GM18868 (cell line): ENCODE results near the gene CYB5RL.
"Not testable (repeated sequence)": the region's sequence is repeated elsewhere in the genome, so short reads cannot be mapped to it uniquely, and the experiment has no call there.

ENCODE experiments used
- ATAC-seq: cut with Tn5 transposase; IDR thresholded peaks from one replicate; pipeline ENCODE4 v1.9.1; 2021; ENCODE audit warnings: mild to moderate bottlenecking, moderate library complexity; ENCODE audit not compliant: unreplicated experiment

Gene CYB5RL

DNA sequence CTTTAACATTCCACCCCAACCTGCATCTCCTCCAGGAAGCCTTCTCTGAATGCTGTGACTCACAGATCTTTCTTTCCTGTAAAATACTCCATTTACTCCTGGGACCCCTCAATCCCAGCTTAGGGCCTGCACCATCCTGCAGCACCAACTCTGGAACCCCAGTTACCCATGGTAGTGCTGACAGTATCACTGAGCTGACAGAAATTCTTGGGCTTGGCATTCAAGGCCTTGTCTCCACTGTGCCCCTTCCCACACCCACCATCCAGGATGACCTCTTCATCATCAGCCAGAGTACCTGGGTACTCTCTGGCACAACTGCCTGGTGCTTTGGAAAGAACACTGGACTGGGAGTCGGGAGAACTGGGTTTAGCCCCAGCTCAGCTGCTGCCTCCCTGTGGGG, 8.3 kb downstream of the CYB5RL start:
- no peak for ATAC-seq

DNA sequence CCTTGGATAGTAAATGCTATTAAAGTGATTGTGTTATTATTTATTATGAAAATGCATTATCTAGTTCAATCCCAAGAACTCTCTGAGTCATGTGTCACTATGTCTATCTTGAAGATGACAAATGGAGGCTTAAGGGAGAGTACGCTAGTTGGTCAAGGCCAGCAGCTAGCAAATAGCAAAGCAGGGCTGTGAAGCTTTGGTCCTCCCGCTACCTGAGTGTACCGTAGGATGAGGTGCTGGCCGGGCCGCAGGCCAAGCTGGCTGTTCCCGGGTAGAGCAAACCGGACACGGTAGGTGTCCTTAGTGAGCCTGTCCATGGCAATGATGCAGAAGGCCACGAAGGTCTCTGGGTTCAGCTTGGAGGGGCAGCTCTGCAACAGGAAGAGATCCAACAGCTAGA, 9.3 kb downstream of the CYB5RL start:
- no peak for ATAC-seq

DNA sequence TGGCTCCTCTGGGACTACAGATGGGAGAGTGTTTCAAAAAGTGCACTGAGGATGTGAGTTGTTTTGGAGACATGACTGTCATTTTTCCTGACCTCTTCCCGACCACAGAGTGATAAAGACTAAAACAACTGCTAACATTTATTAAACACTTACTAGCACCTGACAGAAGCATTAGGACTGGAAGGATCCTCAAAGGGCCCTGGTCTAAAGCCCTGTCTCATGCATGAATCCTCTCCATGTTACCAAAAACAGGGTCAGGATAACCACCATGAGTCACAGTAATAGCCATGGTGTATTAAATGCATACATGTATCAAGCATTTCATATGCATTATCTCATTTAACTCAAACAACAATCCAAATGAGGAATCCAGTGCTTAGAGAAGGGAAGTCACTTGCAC, 11.5 kb downstream of the CYB5RL start:
- ATAC-seq: no peak

DNA sequence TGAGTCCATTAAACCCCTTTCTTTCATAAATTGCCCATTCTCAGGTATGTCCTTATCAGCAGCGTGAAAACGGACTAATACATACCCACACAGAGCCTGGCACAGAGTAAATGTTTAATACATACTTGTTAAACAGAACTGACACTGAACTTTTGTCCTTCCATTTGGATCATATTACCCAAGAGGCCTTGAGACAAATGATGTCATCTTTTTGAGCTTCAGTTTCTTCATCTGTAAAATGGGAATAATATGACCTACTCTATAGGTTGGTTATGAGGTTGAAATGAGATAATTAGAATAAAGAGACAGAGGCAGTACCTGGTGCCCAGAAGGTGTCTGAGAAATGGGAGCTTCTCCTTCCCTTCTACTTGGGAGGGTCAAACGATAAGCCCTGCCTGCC, 13.8 kb downstream of the CYB5RL start:
- no peak for ATAC-seq

DNA sequence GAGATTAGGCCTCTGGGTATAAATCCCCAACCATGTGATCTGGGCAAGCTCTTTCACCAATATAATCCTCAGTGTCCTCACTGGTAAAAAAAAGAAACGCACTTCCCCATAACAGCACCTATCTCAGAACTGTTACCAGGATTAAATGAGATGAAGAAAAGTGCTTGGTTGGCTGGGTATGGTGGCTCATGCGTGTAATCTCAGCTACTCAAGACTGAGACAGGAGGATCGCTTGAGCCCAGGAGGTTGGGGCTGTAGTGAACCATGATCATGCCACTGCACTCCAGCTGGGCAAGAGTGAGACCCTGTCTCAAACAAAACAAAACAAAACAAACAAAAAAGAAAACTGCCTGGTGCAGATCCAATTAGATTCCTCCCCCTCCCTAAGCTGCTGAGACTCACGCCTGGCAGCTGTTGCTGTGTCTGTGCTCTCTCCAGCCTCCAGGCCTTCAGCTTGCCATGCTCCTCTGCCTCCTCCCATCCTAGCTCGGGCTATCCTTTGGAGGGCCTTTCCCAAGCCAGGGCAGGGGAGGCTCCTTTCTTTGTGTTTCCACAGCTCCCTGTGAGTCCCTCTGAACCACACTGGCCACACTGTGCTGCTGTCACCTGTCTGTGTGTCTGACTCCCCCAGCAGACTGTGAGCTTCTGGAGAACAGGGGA, 19.0 kb downstream of the CYB5RL start:
- ATAC-seq: no peak

DNA sequence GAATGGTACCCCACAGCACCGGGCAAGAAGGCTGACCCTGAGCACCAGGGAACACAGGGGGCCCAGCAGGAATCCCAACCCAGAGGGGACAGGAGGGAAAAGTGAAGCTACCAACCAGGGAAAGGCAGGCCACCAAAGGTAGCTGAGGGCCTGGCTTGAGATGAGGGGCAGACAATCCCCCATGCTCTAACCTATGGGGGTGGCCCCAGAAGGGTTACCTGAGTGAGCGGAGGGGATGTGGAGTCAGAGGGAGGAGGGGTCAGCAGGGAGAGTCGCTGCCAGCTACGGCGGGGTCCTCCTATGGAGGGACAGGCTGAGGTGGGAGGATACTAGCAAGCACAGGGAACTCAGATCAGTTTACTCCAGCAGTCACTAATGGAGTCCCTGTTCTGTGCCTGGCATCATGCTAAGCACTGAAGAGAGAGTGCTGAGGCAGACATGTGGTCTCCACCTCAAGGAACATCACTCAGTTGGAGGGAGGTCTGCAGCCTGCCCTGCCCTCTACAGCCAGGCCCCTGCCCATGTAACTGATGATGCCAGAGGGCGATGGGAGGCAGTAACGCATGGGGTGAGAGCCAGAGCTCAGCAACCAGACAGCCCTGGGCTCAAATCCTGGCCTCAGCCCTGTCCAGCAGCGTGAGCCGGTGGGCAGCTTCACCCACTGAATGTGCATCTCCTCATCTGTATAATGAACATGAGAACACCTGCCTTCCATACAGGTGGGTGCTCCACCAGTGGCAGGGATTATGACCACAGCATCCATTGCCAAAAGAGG, 21.3 kb downstream of the CYB5RL start:
- no peak for ATAC-seq

DNA sequence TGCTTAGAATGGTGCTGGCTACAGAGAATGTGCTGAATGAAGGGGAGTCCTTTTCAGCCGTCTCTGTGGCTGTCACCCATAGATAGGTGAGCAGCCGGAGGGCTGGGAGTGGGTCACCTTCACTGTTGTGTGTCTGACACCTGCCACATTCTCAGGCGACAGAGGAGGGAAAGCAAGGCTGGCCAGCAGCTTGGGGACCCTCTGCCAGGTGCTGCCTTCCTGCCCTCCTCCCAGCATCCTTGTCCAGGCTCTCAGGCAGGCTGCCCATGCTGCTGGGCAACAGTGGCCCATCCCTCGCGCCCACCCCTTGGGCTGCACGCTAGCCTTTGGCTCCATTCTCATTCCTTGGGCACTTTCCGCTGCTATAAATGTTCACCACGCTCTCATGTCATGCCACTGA, 22.1 kb downstream of the CYB5RL start:
- ATAC-seq: no peak

DNA sequence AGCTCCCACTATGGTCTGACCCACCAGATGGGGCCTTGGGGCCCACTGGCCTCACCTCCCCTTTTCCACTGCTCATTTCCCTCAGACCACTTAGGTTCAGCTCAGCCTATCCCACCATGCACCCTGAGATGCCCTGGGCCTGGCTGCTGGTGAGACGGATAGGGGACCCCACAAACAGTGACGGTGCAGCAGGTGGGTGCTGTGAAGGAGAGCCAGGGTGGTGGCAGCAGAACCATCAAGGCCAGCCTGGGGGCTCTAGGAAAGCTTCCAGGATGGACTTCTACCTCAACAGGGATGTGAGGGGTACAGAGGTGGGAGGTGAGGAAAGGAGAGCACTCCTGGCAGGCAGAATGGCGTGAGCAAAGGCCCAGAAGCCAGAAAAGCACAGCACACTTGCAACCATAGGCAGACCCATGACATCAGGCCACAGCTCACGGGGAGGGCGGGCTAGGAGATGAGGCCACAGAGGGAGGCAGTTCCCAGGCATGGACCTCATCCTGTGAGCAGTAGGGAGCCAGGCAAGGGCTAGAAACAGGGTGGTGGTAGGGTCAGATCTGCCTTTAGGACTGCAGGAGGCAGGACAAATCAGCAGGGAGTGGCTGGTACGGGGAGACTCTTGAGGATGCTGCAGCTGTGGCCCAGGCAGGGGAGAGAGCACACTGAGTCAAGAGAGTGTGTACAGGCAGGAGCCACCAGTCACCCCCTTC, 23.1 kb downstream of the CYB5RL start:
- ATAC-seq: no peak

DNA sequence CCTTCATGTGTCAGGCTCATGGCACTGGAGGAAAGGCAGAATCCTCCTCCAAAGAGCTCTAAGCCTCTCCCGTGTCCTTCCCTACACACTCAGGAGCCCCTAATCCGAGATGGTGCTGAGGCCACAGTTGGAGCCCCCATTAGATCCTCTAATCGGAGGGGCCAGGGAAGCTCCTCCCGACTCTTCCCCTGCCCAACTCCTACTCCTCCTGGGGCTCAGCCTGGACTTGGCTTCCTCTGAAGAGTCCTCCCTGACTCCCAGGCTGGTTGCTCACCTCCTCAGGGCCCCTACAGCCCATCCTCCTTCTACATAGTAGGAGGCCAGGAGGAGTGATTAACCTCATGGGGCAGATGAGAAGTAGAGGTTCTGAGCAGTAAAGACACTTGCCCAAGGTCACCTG, 25.7 kb downstream of the CYB5RL start:
- no peak for ATAC-seq

DNA sequence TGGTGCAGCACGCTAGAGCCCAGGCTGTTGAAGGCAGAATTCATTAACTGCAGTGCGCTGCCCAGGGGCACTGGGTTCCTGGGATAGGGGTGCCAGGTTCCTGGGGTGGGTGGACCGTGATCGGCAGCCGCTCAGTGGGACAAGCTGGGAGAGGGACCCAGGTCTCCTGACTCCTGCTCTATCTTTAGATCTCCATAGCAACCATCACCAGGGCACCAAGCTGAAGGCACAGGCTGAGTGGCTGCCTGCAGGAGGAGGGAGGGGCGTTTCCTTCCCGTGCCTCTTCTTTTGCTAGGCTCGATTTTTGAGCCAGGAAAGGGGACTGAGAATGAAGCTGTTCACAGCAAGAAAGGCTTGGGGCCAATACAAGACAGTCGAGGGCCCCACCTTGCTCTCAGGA, 26.1 kb downstream of the CYB5RL start:
- no peak for ATAC-seq

DNA sequence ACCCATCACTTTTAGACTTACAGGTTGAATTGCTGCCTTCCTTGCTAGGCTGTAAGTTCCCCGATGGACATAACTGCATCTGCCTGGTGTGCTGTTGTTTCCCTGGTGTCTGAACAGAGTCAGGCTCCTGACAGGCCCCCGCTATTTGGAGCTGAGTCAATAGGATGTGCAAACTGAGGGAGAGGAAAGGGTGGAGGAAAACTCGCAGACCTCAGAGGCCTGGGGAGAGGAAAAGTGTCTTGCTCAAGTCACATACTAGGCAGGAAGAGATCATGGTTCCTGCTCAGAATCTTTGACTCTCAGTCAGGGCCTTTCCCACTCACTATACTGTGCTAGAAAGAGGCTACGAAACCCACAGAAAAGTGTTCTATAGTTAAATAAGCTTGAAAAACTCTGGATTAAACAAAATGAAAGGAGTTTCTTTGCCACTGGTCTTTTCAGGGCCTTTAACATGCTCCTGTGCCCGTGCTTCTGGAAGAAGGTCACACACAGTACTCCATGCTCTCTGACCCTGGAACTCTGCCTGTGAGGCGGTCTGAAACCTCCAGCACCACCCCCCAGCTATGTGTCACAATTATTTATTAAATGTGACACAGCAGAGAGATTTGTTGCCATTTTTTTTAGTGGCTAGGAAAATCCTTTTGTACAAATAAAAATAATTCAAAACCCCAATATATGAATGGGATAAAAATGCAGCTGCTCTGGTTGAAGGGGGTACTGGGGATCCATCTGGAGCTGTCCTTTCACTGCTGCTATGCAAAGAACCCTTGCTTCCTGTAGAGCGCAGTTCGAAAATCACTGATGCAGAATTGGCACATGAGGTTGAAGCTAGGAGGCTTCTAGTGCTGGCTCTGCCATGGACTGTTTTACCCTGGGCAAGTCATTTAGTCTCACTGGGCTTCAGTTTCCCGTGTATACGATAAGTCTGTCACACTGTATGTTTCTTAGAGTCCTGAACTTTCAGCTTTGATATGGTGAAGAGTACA, 26.9 kb downstream of the CYB5RL start:
- no peak for ATAC-seq

DNA sequence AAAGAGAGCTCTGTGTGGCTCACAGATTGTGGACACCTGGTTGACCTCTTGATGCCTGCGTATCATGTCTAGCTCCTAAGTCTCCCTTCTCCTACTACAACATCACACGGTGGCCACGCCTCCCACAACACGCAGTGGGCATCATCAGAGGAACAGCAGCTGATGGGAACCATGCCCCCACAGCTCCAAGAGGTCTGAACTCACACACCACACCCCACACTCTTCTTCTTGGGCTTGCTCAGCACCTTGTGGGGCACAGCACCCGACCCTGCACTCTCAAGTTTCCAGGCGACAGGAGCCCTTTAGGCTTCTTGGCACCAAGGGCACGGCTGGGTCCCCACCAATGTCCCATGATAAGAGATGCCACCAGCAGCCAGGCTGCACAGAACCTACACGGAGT, 28.2 kb downstream of the CYB5RL start:
- no peak for ATAC-seq

DNA sequence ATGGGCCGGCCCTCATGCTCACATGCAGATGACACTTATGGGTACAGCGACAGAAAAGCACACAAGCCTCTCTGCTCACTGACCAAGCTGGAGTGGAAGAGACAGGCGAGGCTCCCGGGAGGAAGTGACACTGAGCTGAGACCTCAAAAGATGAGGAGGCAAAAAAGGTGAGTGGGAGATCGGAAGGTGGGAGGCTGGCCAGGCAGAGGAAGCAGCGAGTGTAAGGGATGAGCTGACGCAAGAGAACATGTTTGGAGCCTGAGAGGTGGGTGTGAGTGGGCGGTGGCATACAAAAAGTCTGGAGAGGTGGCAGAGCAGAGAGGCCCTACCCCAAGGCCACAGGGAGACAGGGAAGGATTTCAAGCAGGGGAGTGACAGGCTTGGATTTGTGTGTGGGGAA, 28.8 kb downstream of the CYB5RL start:
- ATAC-seq: no peak

DNA sequence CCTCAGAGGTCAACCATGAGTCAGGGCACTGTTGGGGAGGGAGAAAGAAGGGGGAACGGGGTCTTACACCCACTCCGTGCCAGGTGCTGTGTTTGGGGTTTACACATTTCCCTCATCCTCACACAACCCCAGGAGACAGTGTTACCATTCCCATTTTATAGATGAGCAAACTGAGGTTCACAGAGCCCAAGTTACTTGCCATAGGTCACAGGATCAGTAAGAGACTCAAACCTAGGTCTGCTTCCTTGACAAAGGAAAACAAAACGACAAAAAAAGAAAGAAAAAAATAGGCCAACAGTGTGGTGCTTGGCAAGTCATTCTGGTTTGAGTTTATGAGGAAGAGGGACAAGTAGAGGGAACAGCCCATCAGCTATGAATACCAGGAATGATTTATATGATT, 30.8 kb downstream of the CYB5RL start:
- ATAC-seq: no peak

DNA sequence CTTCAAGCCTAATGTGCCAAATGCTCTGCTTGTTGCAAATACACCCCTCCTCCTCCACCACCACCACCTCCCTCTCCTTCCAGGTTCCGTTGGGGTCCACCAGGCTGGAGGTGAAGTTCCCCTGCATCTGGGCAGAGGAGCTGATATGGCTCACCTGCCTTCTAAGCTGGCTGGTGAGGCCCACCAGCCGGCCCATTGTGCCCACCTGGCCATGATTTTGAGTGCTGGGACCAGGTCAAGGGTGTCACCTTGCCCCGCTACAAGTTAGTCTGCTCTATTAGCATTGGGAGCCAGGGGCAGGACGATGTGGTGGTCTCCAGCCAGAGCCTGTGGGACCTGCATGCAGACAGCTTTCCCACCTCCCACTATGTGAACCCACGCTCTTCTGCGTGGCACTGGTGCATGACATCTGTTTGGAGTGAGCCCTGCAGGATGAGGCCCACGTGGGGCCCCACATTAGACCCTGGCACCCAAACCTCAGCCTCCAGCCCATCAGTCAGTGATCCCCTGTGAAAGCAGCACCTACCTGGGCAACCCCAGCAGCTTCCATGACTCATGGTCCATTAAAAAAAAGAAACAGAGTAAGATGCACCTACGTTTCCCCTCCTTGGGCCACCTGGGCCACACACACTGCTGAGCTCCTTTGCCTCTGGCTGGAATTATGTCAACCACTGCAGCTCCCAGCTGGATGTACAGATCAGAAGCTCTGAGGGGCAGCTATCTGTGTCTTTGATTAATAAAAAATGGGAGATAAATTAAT, 31.4 kb downstream of the CYB5RL start:
- no peak for ATAC-seq

DNA sequence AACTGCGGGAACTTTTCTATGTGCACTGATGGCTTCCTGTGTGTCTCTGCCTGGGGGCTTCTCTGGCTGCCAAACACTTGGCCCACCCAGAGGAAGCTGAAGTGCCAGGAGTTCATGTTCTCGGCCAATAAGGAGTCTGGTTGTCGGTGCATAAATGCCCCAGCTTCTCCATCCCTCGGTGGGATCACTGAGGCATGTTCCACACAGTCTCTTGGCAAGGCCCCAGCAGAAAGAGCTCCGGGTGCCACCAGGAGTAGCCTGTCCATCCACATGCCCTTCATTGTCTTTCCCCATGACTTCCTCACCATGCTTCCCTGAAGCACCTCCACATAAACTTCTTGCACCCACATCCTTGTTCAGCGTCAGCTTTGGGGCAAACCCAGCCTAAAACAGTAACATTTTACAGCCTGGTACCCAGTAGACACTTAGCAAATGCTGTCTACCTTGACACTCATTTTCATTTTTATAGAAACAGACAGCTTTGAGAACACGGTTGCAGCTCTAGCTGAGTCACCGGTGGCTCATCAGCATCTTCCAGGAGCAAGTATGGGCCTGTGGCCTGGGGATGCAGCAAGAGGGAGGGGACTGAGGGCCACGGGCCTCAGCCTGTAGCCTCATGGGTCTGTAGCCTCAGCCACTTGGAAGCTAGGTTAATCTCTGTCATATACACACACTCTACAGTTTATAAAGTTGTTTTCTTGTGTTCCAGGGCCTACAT, 32.2 kb downstream of the CYB5RL start:
- ATAC-seq: no peak

DNA sequence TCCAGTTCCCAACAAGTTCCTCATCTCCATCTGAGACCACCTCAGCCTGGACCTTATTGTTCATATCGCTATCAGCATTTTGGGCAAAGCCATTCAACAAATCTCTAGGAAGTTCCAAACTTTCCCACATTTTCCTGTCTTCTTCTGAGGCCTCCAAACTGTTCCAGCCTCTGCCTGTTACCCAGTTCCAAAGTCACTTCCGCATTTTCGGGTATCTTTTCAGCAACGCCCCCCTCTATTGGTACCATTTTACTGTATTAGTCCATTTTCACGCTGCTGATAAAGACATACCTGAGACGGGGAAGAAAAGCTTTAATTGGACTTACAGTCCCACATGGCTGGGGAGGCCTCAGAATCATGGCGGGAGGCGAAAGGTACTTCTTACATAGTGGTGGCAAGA, 33.5 kb downstream of the CYB5RL start:
- ATAC-seq: not testable (repeated sequence)

DNA sequence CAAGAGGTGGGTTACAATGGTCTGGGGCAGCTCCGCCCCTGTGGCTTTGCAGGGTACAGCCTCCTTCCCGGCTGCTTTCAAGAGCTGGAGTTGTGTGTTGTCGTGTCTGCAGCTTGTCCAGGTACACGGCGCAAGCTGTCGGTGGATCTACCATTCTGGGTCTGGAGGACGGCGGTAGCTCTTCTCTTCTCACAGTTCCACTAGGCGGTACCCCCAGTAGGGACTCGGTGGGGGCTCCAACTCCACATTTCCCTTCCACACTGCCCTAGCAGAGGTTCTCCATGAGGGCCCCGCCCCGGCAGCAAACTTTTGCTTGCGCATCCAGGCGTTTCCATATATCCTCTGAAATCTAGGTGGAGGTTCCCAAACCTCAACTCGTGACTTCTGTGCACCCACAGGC, 34.7 kb downstream of the CYB5RL start:
- no peak for ATAC-seq

DNA sequence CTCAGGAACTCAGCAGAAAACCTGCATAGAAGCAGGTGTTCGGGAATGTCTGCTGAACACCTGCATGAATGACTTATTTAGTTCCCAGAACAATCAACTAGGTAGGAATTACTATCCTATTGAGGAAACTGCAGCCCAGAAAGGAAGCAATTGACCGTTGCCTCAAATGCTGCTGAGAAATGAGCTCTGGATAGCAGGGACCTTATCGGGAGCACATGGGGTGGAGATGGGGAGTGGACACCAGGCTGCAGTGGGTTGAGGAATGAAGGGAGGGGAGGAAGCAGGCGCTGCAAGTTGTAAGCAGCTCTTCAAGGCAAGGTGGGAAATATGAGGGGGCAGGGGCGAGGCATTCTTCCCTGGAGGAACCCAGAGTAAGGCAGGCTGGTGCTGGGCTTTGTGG, 36.3 kb downstream of the CYB5RL start:
- no peak for ATAC-seq

DNA sequence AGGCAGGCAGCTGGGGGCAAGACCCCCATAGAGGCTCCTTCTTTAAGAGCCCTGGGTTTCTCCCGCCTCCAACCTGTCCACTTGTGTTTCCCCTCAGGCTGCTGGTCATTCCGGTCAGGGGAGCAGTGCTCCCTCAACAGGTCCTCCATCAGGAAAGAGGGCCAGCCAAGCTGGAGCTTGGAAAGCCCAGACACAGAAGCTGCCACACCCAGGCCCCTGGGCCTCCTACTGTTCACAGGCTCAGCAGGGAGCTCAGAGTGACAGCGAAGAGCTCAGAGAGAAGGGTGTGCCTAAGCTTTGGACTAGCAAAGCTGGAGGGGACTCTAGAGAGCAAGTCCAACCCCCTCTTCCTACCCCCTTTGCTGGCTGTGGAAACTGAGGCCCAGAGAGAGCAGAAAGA, 36.8 kb downstream of the CYB5RL start:
- ATAC-seq: no peak
